Endothelial cell of umbilical vein (primary cell): ENCODE measurements around the gene CHCHD3.

ENCODE experiments used
- EZH2 ChIP-seq: IDR thresholded peaks from 2 replicates; pipeline ENCODE4 v1.6.1; 2012; ENCODE audit warnings: borderline replicate concordance, low read depth, mild to moderate bottlenecking, moderate library complexity, low read length, inconsistent platforms; ENCODE audit not compliant: severe bottlenecking
- GATA2 ChIP-seq: IDR thresholded peaks from 2 replicates; pipeline ENCODE4 v1.7.0; 2011; ENCODE audit warnings: low read depth, mild to moderate bottlenecking, moderate library complexity, mixed read lengths, low read length; ENCODE audit not compliant: insufficient read length, insufficient read depth
- JUN ChIP-seq: IDR thresholded peaks from 2 replicates; pipeline ENCODE4 v1.6.1; 2011; ENCODE audit warnings: borderline replicate concordance, low read depth; ENCODE audit not compliant: insufficient read length, insufficient read depth
- MYC ChIP-seq: IDR thresholded peaks from one replicate; pipeline ENCODE4 v1.6.1; 2011; ENCODE audit warnings: mild to moderate bottlenecking, low read depth, low read length
- POLR2A ChIP-seq: IDR thresholded peaks from 2 replicates; pipeline ENCODE4 v1.6.1; 2012; ENCODE audit warnings: low read depth, mild to moderate bottlenecking, control low read depth, low read length
- POLR2AphosphoS5 ChIP-seq: IDR thresholded peaks from 2 replicates; pipeline ENCODE4 v1.6.1; 2012; ENCODE audit warnings: low read depth, mild to moderate bottlenecking, control low read depth, low read length, moderate library complexity; ENCODE audit not compliant: insufficient read depth
- TF ChIP-seq, protein P1 (sequence below), 2 donors: IDR thresholded peaks; 1 replicate in 1 of 2; 2 replicates in 1 of 2; pipeline ENCODE4 v1.5.1; 2011; ENCODE audit warnings: low read length in 2 of 2, mild to moderate bottlenecking in 2 of 2, moderate library complexity in 2 of 2, control low read depth in 1 of 2, inconsistent platforms in 1 of 2, low read depth in 1 of 2; ENCODE audit not compliant: insufficient read depth in 1 of 2; ENCODE audit errors: extremely low read depth in 1 of 2
- TF ChIP-seq, protein P2 (sequence below): IDR thresholded peaks from 2 replicates; pipeline ENCODE4 v1.6.1; 2011; ENCODE audit not compliant: insufficient read depth, insufficient read length

DNA sequence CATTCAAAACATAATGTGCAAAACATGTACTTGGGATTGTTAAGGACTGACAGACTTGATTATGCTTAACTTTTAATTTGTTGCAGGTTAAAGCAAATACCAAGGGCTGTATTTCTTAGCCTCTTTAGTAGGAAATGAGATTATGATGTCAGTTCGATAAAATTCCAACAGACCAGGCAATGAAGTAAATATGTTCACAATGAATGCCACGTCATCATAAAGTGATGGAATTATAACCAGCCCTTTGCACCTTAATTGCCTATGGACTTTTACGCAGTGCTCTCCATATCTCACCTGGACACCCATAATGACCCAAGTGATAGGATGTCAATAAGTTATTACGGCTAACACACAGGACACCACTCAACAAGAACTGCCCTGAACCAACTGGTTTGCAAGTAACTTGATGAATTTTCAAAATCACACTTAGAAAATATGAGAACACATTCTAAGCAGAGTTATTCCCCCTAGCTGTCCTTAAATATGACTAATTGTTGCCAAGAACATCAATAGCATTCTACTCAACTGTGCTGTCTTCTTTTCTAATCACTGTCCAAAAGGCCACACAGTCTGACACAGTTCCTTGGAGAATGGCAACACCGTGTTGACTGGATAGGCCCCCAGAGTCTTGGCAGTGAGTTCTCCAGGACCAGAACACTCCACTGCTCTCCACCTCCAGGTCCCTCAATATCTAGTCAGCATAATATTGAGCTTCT lies 115.0 kb downstream of the CHCHD3 start:
- TF ChIP-seq, protein P1, sequence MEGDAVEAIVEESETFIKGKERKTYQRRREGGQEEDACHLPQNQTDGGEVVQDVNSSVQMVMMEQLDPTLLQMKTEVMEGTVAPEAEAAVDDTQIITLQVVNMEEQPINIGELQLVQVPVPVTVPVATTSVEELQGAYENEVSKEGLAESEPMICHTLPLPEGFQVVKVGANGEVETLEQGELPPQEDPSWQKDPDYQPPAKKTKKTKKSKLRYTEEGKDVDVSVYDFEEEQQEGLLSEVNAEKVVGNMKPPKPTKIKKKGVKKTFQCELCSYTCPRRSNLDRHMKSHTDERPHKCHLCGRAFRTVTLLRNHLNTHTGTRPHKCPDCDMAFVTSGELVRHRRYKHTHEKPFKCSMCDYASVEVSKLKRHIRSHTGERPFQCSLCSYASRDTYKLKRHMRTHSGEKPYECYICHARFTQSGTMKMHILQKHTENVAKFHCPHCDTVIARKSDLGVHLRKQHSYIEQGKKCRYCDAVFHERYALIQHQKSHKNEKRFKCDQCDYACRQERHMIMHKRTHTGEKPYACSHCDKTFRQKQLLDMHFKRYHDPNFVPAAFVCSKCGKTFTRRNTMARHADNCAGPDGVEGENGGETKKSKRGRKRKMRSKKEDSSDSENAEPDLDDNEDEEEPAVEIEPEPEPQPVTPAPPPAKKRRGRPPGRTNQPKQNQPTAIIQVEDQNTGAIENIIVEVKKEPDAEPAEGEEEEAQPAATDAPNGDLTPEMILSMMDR (IDR thresholded peaks at IDR 0.05; ENCODE audit: extremely low read depth in 1 of 2, insufficient read depth in 1 of 2, low read depth in 1 of 2, low read length in 2 of 2) = no peak
- TF ChIP-seq, protein P2, sequence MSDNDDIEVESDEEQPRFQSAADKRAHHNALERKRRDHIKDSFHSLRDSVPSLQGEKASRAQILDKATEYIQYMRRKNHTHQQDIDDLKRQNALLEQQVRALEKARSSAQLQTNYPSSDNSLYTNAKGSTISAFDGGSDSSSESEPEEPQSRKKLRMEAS = no peak
- TF ChIP-seq POLR2A = no peak
- TF ChIP-seq JUN = no peak
- no peak for TF ChIP-seq EZH2
- TF ChIP-seq MYC = no peak
- no peak for TF ChIP-seq GATA2
- no peak for TF ChIP-seq POLR2AphosphoS5
